Panc1 (cell line): ENCODE data around the gene PCMTD2.

Experiments
- CTCF ChIP-seq: fragments of 450-650 bp; IDR thresholded peaks from 2 replicates; pipeline ENCODE4 v1.5.1; 2017; ENCODE audit warnings: mild to moderate bottlenecking
- REST ChIP-seq, 2 experiments: IDR thresholded peaks; 2 replicates each; pipeline ENCODE4 v1.6.1; 2011 to 2012; ENCODE audit warnings: low read depth in 2 of 2, control low read depth in 1 of 2, low read length in 1 of 2, mild to moderate bottlenecking in 1 of 2, moderate library complexity in 1 of 2; ENCODE audit not compliant: insufficient read depth in 1 of 2

DNA sequence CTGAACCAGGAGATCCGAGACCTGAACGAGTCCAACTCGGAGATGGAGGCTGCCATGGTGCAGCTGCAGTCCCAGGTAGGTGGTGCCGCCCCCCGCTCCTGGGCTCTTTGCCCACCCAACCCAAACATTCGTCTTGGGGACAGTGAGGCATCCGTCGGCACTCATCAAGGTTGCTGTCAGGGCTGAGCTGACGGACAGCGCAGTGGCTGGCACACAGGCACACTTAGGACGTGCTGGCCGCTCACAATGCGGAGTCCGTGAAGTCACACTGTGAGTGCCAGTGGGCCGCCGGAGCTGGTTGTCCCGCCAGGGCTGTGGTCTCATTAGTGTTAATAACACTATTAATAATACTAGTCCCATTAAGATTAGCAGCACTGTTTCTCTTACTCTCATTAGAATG is 18.2 kb upstream of the PCMTD2 start:
- TF ChIP-seq CTCF = no peak
- no peak for TF ChIP-seq REST (IDR thresholded peaks at IDR 0.05; ENCODE audit: insufficient read depth in 1 of 2, low read depth in 2 of 2, low read length in 1 of 2)
